HG03175 (cell line): Measurements from ENCODE around the gene LPAR2.
"Not testable (repeated sequence)": the region's sequence is repeated elsewhere in the genome, so short reads cannot be mapped to it uniquely, and the experiment has no call there.

Source experiments
- ATAC-seq: cut with Tn5 transposase; IDR thresholded peaks from one replicate; pipeline ENCODE4 v1.9.1; 2021; ENCODE audit warnings: mild to moderate bottlenecking, moderate library complexity; ENCODE audit not compliant: unreplicated experiment

The LPAR2 gene

GRCh38 chr19:19627621-19628500 lies at the start of gene LPAR2:
TSS of gene LPAR2 (minus strand) at chr19:19628220. CDS start at chr19:19627275, 945 bp downstream.
- ATAC-seq: peak; percentile 64

GRCh38 chr19:19677579-19677978 lies 49.6 kb upstream of the LPAR2 start:
- no peak for ATAC-seq

GRCh38 chr19:19674315-19674714 lies 46.3 kb upstream of the LPAR2 start:
- no peak for ATAC-seq

- no peak for ATAC-seq
Measured at GRCh38 chr19:19672816-19673215, 44.8 kb upstream of the LPAR2 start.

DNA sequence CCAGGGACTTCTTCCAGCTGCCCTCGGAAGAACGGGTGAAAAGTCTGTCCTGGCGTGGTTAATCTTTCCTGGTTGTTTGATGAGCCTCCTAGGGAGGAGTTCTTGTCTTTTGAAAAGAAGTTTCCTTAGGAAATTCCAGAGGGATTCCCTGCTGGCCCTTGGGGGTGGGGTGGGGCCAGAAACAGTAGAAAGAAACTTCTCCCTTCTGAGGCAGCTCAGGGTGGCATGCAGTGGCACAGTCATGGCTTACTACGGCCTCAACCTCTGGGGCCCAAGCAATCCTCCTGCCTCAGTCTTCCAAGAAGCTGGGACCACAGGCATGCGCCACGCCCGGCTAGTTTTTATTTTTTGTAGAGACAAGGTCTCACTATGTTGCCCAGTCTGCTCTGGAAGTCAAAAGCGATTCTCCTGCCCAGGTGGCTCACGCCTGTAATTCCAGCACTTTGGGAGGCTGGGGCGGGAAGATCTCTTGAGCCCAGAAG lies 42.1 kb upstream of the LPAR2 start:
- ATAC-seq: no peak

DNA sequence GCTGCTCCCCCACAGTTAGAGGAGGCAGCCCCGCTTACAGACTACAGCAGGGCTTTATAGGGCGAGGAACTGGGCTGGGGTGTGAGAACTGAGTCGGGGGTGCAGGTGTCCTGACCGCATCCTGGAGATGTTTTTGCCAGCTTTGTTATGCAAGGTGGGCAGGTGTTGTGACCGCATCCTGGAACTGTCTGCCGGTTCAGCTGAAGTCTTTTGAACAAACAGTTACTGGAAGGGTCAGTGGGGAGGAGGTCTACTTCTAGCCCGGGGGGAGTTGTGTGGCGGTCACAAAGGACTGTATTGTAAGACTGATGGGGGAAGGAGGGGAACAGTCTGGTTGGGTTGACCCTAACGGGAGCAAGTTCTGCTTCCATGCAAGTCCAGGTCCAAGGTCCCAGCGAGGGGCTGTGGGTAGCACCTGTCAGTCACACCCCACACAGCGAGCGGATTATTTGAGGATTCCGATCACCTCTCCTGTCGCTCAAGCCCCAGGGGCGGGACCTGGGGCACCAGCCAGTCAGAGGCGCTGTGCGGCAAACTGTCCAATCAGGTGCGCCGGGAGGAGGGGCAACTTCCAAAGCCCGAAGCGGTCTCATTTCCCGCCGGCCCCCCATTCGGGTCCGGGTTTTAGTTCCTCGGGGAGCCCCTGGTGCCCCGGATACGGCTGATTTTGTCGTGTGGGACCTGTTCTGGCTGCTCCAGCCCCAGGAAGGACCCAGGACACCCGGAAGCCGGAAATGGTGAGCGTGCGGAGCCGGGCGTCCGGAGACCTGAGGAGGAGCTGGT lies 40.4 kb upstream of the LPAR2 start, which contains the start of gene ZNF101:
ZNF101 (plus strand) TSS at position 610 of the 783 bp plus-strand sequence; CDS start at position 735, 125 bp downstream.
- ATAC-seq: peak; percentile 72

GRCh38 chr19:19665420-19665948 lies 37.5 kb upstream of the LPAR2 start:
- ATAC-seq: not testable (repeated sequence)

- peak; percentile 60 for ATAC-seq
Measured at GRCh38 chr19:19663256-19664120, 35.5 kb upstream of the LPAR2 start, which contains the start of gene ATP13A1. TSS of gene ATP13A1 (minus strand) at chr19:19663676. CDS start at chr19:19663666, 10 bp downstream.

GRCh38 chr19:19662871-19663255 lies 34.8 kb upstream of the LPAR2 start:
- no peak for ATAC-seq

DNA sequence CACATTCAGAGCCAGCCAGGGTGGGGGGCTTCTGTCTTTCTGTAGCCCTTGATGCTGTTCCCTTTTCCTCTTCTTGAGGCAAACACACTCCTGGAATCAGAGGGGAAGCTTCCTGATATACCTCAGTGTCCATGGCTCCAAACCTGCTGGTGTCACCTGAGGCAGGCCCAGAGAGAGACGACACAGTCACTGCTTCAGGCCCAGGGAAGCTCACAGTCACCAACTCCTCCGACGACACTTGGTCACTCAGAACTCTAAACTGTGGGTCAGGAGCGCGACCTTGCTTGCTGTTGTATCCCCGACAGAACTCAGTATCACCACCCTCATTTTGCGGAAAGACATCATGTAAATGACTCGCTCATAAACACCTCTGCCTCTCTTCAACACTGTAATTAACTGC lies 34.3 kb upstream of the LPAR2 start:
- no peak for ATAC-seq

GRCh38 chr19:19661675-19662251 lies 33.7 kb upstream of the LPAR2 start:
- peak; percentile 52 for ATAC-seq

DNA sequence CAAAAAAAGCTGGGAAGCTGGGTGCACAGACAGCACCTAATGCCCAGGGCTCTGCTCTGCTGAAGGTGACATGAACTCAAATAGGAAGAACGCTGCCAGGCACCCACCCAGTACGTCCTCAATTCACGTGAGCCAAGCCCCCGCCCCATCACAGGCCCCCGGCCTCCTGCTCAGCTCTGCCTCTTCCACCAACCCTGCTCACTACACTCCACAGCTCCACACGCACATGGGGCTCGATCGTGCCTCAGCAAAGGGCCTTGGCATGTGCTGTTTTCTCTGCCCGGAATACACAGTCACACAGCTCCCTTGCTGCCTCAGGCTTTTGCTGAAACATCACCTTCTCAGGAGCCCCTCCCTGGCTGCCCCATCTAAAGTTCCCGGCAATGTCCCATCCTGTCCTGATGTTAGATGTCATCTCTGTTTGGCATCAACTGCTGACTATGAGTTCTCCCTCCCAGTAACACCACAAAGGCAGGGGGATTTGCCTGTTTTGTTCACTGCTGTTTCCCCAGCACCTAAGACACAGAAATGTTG lies 33.2 kb upstream of the LPAR2 start:
- ATAC-seq: no peak

- no peak for ATAC-seq
Measured at GRCh38 chr19:19659646-19660245, 31.7 kb upstream of the LPAR2 start.

DNA sequence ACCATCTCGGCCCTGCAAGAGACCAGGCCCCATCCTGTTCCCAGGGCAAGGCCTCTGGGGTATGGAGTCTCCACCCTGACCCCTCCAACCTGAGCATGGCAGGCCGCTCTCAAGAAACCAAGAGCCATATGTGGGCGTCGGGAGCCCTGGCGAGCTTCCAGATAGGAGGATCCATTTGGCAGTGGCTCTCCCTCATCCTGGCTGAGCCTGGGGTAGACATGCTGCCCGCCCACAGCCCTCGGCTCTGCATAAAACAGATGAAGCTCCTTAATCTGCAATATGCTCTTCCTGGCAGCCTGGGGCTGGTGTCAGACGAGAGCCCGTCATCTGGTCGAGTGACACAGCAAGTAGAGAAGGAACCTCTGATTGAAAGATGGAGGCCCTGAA lies 29.4 kb upstream of the LPAR2 start:
- no peak for ATAC-seq

DNA sequence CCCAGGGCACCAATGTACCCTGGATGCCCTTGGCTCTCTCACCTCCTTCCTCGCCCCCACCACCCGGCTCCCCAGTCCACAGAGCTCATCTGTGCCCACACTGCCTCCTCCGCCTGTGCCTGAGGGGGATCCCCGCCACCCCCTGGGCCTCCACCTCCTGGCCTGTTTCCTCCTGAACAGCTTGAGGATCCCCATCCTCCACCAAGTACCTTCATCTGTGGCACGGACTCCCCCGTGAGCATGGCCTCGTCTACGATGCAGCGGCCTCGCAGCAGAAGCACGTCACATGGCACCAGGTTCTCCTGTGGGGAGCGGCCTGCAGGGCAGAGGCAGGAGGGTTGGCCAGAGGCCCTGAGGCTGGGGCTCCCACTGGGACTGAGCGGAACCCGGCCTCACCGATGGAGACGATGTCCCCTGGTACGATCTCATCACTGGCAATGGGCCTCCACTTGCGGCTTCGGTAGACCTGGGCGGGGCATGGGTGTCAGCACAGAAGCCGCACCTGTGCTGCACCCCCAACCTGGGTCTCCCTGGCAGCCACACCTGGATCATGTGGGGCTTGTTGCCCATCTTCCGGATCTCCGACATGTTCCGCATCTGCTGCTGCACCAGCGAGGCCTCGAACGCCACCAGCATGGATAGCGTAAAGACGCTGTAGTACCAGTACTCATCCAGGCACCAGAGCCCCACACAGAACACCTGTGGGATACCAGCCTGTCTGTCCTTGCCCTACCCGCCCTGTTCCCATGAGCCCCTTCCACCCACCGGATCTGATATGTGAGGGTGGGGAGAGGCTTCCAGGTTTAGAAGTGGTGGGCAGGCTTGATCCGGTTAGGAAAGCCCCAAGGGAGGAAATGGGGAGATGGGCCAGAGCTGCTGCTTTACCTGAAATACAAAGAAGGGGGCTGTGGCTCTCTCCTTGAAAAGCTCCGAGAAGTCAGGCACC lies 28.7 kb upstream of the LPAR2 start:
- ATAC-seq: no peak

DNA sequence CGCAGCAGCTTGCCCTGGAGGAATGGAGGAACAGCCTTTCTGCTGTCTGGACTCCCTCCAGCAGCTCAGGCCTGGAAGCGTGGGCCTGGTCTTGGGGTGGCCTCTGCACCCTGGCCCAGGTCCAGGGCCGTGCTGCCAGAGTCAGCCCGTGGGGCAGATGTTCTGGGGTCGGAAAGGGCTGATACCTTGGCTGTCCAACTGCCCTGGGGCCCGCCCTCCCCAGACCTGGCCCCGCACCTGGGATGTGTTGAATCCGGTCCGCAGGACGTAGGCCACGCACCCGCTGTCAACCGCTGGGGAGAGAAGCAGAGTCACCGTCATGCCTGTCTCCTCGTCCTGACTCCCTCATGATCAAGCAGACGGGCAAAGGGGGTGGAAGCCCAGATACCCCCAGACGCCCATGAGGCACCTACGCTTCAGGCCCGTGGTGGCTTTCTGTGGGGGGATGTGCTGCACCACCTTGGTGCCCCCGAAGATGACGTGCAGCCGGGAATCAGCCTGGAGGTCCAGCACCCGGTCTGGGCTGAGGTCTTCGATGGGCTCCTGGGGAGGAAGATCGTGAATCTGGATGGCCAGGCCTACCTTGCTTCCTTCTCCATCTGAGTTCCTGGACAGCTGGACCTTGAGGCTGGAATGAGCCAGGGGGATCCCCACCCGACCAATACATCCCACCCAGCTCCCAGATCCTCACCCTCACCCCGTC lies 27.8 kb upstream of the LPAR2 start:
- ATAC-seq: no peak

- ATAC-seq: no peak
Measured at GRCh38 chr19:19655051-19655594, 27.1 kb upstream of the LPAR2 start.
